ENCODE measurements around the gene CEPT1.

GRCh38 chr1:111192658-111193519, 52.9 kb downstream of the CEPT1 start:
- TF ChIP-seq EZH2 (IDR thresholded peaks at IDR 0.05; ENCODE audit: low read depth, low read length, severe bottlenecking) (no peak), CTCF (IDR thresholded peaks at IDR 0.05; ENCODE audit: control extremely low read depth in 1 of 3, insufficient read depth in 1 of 3, low read depth in 1 of 3, low read length in 3 of 3) (no peak)
